Mucosa of rectum (tissue), 2 donors: ENCODE data around the gene VEZF1.

Source experiments
- H3K27ac ChIP-seq, 2 donors: one replicate each; pipeline ENCODE4 v1.7.0; 2013; ENCODE audit warnings: inconsistent platforms in 2 of 2, low read depth in 2 of 2, low read length in 2 of 2
- H3K27me3 ChIP-seq, 2 donors: one replicate each; pipeline ENCODE4 v1.7.0; 2013; ENCODE audit warnings: low read length in 2 of 2; ENCODE audit not compliant: control insufficient read depth in 2 of 2, insufficient read depth in 2 of 2
- H3K36me3 ChIP-seq, 2 donors: one replicate each; pipeline ENCODE4 v1.7.0; 2013; ENCODE audit warnings: low read length in 2 of 2; ENCODE audit not compliant: control insufficient read depth in 2 of 2, insufficient read depth in 2 of 2
- H3K4me1 ChIP-seq, 2 donors: one replicate each; pipeline ENCODE4 v1.7.0; 2013; ENCODE audit warnings: low read length in 2 of 2, mild to moderate bottlenecking in 1 of 2; ENCODE audit not compliant: control insufficient read depth in 2 of 2, insufficient read depth in 2 of 2
- H3K4me3 ChIP-seq, 2 donors: one replicate each; pipeline ENCODE4 v1.7.0; 2013; ENCODE audit warnings: low read length in 2 of 2
- H3K9ac ChIP-seq, 2 donors: one replicate each; pipeline ENCODE4 v1.7.0; 2013; ENCODE audit warnings: low read length in 2 of 2, low read depth in 1 of 2, mild to moderate bottlenecking in 1 of 2
- H3K9me3 ChIP-seq, 2 donors: one replicate each; pipeline ENCODE4 v1.7.0; 2013; ENCODE audit warnings: low read length in 2 of 2; ENCODE audit not compliant: control insufficient read depth in 2 of 2
- donor health status: healthy.
- donor health status: Normal muscosa, but diverticular disease.

The VEZF1 gene

DNA sequence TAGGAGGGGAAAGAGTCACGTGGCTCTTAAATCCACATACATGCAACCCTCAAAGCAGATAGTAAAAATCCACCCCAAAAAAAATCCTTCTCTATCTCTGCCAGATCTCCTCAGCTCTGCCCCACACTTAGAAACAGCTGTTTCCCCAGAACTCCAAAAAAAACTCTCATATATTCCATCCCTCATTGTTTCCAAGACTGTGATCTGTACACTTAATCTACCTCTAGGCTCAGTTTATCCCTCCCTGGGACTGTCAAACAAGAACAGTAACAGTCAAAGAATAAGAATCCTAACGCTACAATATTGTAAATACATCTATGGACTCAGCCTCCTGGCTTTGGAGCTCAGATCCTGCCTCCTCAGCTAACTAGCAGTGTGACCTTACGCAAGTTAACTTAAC is 44.4 kb downstream of the VEZF1 start:
- H3K4me1 ChIP-seq = peaks cover 35 to 44% of the 10 kb centered on the region in 2 donors
- no peak overlapping the region for H3K9ac ChIP-seq

DNA sequence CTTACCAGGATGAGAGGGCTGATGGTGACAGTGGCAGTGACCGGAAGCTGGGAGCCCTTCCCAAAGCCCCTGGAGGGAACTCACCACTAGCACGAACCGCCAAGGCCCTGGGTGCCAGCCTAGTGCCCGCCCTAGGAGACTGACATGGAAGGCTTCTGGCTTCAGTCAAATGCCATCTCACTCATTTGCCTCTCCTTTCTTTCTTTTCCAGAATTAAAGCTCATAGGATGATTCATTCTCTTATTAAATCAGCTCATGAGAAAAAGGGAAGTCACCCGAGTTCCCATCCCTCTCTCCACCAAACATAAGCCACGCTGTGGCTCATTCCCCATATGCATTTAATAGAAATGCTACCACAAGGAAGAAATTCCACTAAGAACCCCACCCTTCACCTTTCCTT is 44.9 kb downstream of the VEZF1 start:
- Histone ChIP-seq H3K36me3 (no peaks in the 10 kb centered on the region), H3K9me3 (no peaks in the 10 kb centered on the region), H3K27me3 (no peaks in the 10 kb centered on the region), H3K4me3 (no peak overlapping the region), H3K27ac (peak overlapping the region; percentile 25 to 57), H3K4me1 (peaks cover 34 to 42% of the 10 kb centered on the region in 2 donors), H3K9ac (no peak overlapping the region)

More for the DNA sequence above, 44.4 kb downstream of the VEZF1 start:
- Histone ChIP-seq H3K4me3 (no peak overlapping the region), H3K27ac (peak overlapping the region; percentile 25 to 57), H3K9me3 (no peaks in the 10 kb centered on the region), H3K27me3 (no peaks in the 10 kb centered on the region), H3K36me3 (no peaks in the 10 kb centered on the region)

DNA sequence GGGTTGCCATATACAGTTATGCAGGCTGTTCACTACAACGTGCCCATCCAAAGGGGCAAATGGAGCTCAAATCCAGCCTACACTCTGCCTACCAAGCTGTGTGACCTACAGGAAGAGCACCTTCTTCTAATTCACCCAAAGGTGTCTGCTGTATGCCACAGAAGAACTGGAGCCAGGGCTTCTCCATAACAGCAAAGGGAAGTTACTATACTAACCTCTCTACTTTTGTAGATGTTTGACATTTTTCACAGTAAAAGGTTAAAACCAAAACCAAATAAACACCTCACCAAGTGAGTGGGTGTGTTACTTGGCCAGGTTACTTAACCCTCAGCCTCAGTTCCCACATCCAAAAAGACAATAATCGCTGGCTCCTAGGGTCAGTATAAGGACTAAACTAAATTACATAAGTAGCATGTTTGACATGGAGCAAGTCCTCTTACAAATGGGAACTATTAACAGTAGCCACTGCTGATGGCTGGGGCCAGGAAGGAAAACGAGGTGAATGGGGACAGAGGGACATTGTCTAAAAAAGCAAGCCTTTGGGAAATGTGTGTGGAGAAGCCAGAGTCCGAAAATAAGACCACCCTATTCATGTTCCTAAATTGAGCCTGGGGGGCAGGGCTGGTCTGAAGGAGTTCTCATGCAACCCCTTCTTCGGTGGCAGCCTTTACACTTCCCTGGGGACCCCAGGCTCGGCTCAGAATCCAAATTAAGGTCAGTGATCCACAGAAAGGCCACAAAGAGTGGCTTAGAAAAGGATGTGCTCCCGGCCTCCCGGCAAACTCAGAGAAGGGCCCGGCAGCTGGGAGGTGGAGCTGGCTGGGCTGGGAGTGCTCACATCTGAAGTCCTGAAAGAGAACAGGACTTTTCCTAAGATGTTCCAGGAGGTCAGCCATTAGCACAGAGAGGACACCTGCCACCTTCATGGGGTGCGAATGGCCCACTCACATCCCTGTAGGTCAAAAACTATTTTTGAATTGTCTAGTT is 46.4 kb downstream of the VEZF1 start:
- Histone ChIP-seq H3K4me3 (no peak overlapping the region), H3K9ac (no peak overlapping the region), H3K27ac (peak overlapping the region; percentile 59 to 70), H3K36me3 (no peaks in the 10 kb centered on the region), H3K4me1 (peaks cover 32 to 39% of the 10 kb centered on the region in 2 donors), H3K27me3 (no peaks in the 10 kb centered on the region), H3K9me3 (no peaks in the 10 kb centered on the region)

DNA sequence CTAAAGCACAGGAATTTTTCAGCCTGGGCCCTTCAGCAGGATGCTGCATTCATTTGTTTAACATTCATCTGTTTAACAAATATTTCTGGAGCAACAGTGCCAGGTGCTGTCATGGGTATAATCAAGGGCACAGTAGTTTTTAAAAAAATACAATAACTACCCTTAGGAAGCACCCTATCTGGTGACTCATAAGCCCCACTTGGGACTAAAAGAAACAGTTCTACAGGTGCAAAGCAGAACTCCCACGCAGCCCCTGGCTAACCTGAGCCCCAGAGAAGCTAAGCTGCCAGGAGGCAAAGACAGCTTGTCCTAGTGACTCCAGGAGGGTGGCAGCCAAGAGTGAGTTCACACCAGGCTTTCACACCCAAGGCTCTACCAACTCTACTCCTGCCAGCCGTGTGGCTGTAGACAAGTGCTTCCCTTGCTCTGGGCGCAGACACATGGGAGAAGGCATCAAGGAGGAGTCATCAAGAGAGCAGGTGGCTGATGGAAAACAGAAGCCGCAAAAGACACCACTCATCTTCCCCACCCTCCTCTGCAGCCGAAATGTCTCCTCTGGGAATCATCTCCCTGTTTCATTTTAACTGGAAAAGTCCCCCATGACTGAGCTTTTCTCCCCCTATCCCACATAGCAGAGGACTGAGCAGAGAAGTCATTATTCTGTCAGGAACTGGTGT is 47.3 kb downstream of the VEZF1 start:
- Histone ChIP-seq H3K27ac (peak overlapping the region; percentile 59 to 70), H3K4me1 (peaks cover 28 to 43% of the 10 kb centered on the region in 2 donors), H3K9me3 (no peaks in the 10 kb centered on the region), H3K9ac (no peak overlapping the region), H3K27me3 (no peaks in the 10 kb centered on the region), H3K36me3 (no peaks in the 10 kb centered on the region), H3K4me3 (no peak overlapping the region)

DNA sequence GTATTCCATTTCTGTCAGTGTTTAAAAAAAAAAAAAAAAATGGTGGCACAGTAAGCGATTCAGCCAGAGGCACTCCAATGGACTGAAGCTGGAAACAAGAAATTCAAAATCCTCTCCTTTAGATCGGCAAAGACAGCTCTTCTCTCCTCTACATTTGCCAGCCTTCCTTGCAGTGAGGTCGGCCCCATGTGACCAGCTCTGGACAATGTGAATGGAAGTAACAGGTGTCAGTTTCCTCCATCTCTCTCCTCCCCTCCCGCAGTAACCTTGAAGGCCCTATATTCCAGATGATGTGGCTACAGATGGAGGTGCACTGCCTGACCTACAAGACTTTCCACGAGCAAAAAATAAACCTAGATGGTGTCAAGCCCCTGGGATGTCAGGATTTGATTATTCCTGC is 47.8 kb downstream of the VEZF1 start:
- Histone ChIP-seq H3K9ac (peak overlapping the region in 1 of 2 donors; percentile 12), H3K9me3 (no peaks in the 10 kb centered on the region), H3K4me1 (peaks cover 28 to 48% of the 10 kb centered on the region in 2 donors), H3K27ac (peak overlapping the region; percentile 59 to 70), H3K27me3 (no peaks in the 10 kb centered on the region), H3K36me3 (no peaks in the 10 kb centered on the region), H3K4me3 (no peak overlapping the region)

DNA sequence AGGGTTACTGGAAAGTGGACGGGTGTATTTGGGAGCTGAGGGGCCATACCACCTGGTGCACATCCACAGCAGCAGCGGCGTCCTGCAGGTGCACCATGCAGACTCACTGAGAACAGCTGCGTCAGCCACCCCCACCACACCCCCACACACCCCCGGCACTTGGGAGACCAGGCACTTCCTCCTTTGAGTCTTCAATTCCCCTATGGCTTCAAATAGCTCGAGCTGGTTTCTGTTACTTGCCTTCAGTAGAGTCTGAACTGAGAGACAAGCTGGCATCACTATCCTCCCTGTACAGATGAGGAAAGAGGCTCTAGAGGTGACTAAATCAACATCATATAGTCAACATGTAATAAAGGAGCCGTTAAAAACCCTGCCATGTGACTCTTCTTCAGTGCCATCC is 48.3 kb downstream of the VEZF1 start:
- Histone ChIP-seq H3K4me3 (no peak overlapping the region), H3K4me1 (peaks cover 28 to 52% of the 10 kb centered on the region in 2 donors), H3K27ac (peak overlapping the region; percentile 59 to 70), H3K9me3 (no peaks in the 10 kb centered on the region), H3K27me3 (no peaks in the 10 kb centered on the region), H3K36me3 (no peaks in the 10 kb centered on the region), H3K9ac (peak overlapping the region in 1 of 2 donors; percentile 39)

DNA sequence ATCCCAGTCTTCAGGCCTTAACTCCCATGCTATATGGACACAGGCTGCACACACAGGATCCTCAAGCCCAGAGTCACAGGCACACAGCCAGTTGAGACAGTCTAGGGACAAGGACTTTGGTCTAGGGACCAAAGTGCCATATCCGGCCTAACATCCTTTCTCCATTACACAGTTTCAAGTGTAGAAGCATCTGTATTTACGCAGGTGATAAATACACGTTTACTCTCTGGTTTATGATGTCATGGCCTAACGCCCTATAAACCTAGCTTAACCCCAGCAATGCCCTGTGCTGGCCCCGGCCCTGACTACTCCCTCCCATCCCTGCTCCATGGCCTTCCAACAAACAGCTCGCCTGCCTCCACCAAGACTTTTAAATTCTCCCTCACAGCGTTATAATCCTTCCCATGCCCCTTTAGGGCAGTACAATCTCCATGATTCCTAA is 50.0 kb downstream of the VEZF1 start:
- Histone ChIP-seq H3K27ac (peak overlapping the region; percentile 43 to 68), H3K36me3 (no peaks in the 10 kb centered on the region), H3K9ac (no peak overlapping the region), H3K9me3 (no peaks in the 10 kb centered on the region), H3K27me3 (no peaks in the 10 kb centered on the region), H3K4me1 (peaks cover 28 to 53% of the 10 kb centered on the region in 2 donors), H3K4me3 (no peak overlapping the region)

DNA sequence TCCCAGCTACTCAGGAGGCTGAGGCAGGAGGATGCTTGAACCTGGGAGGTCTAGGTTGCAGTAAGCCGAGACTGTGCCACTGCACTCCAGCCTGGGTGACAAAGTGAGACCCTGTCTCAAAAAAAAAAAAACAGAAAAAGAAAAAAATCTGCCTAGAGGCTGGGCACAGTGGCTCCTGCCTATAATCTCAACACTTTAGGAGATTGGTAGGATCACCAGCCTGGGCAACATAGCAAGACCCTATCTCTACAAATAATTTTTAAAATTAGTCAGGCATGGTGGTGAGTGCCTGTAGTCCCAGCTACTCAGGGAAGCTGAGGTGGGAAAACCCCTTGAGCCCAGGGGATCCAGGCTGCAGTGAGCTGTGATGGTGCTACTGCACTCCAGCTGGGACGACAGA is 50.6 kb downstream of the VEZF1 start:
- Histone ChIP-seq H3K4me3 (no peak overlapping the region), H3K27ac (peak overlapping the region in 1 of 2 donors; percentile 43), H3K9me3 (no peaks in the 10 kb centered on the region), H3K9ac (no peak overlapping the region), H3K4me1 (peaks cover 28 to 51% of the 10 kb centered on the region in 2 donors), H3K27me3 (no peaks in the 10 kb centered on the region), H3K36me3 (no peaks in the 10 kb centered on the region)

DNA sequence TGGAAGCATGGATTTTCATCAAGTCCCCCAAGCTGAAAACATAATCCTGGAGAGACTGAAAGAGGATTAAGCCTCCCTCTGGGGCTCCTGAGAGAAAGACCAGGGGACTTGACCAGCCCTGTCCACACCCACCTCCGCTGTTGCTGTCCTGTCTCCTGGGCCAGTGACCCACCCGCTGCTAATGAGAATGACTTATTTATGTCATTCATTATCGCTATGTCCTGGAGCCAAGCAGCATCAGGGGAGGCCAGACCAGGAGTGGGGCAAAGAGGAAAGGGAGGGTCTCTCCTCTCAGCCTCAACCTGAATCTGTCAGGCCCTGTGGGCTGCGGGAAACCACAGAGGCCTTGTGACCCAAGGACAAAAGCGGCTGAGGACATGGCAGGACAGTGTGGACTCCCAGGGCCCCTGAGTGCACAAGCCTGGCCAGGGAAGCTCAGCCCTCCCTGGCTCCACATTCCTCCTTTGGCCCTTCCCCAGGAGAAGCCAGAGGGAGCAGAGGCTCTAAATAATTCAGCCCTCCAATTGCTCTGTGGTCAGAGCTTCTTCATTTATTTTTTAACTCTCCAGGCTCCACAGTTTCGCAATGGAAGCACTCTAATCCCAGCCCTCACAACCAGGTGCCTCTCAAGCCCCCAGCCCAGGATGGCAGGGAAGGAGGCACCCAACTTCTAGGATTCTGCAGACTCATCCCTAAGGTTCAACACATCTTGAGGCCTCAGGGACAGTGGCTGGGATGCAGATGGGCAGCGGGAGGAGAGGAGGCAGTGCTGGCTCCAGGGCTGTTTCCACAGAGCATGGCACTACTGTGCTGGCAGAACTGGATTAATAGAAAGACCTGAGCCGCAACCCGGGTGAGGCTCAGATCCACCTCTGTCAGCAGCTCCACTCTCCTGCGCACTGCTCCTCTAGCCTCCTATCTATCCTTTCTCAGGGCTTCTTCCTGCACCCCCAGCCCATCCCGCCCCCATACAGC is 51.9 kb downstream of the VEZF1 start:
- Histone ChIP-seq H3K9ac (peak overlapping the region; percentile 15 to 46), H3K4me3 (no peak overlapping the region), H3K9me3 (no peaks in the 10 kb centered on the region), H3K27ac (peak overlapping the region; percentile 78 to 86), H3K36me3 (no peaks in the 10 kb centered on the region), H3K27me3 (no peaks in the 10 kb centered on the region), H3K4me1 (peaks cover 26 to 50% of the 10 kb centered on the region in 2 donors)
